GM18909 (cell line): Measurements from ENCODE around the gene PLBD1.

ENCODE experiments used
- ATAC-seq: cut with Tn5 transposase; IDR thresholded peaks from one replicate; pipeline ENCODE4 v1.9.1; 2021; ENCODE audit warnings: mild to moderate bottlenecking; ENCODE audit not compliant: unreplicated experiment, poor library complexity

Gene PLBD1, protein sequence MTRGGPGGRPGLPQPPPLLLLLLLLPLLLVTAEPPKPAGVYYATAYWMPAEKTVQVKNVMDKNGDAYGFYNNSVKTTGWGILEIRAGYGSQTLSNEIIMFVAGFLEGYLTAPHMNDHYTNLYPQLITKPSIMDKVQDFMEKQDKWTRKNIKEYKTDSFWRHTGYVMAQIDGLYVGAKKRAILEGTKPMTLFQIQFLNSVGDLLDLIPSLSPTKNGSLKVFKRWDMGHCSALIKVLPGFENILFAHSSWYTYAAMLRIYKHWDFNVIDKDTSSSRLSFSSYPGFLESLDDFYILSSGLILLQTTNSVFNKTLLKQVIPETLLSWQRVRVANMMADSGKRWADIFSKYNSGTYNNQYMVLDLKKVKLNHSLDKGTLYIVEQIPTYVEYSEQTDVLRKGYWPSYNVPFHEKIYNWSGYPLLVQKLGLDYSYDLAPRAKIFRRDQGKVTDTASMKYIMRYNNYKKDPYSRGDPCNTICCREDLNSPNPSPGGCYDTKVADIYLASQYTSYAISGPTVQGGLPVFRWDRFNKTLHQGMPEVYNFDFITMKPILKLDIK

GRCh38 chr12:14567351-14568162 is at the start of gene PLBD1:
PLBD1 (minus strand) TSS chr12:14567883; CDS start chr12:14567696, 187 bp downstream.
- peak; percentile 66 for ATAC-seq

DNA sequence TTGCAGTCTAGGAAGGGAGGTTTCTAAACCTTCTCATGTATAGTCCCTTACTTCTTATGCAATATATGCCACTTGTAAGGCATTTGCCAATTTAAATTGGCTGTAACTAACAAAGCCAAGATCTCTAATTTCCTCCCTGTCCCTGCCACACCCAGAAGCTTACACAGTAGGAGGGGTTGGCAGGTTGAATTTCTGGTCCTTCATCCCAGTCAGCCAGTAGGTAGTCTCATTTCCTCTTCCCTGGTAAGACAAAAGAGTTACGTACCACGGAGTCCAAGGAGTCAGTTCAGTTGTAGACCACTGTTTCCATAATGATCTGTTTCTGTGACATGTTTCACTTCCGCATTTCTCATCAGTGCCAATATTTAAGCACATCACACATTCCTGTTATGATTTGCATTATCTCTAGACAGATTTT is 47.0 kb upstream of the PLBD1 start:
- ATAC-seq = peak; percentile 48

DNA sequence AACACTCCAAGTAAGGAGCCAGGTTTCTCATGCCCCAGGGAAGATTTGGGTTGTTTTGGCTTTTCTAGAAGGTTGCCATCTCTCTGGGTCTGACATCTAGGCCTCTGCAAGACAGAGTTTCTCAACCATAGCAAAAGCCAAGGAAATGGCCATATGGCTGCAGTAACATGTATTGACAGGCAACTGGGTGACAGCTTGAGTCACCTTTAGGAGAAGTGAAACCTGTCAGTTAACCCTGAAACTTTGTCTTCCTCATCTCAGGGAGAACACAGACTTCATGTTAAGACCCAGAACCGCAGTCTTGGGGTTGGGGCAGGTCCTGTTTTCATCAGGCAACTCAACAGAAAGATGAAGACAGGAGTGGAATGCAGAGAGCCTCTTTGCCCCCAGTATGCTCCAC is 46.0 kb upstream of the PLBD1 start:
- peak; percentile 98 for ATAC-seq

DNA sequence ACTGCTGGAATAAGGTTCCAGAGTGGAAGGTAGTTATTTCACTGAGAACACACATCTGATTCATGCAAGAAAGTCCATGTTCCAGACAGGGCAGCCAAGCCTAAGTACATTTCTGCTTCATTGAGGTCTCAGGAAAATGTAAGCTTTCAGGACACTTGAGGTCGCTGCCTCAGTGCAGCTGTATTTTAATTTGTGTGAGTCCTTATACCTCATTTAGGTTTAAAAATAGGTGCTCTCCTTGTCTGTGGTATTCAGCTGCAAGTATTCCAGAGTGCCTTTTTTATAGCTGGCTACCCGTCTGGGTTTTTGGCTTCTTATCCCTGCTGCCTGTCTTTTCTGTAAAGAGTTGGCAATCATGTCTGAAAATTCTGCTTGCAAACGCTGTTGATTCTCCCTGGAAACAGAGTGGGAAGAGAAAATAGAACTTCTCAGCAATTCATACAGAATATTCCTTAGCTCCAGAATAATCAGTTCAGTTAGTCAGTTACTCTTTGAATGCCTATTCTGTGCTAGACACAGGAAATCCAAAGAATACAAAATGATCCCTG is 45.3 kb upstream of the PLBD1 start:
- no peak for ATAC-seq

DNA sequence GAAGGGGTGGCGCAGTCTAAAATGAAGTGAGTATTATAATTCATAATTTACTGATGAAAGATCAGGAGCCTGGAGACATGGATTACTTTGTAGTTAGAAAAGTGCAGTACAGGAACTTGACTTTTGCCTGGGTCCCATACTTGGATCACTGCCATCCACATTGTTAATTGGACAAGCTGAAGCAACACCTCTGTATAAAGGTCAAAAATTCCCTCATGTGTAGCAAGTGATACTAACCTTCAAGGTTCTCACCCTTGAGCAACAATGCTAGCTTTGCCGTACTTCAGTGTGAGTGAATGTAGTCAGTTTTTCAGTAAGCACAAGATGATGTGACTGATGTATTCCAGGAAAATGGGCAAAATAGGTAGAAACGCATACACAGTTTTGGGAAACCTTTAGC is 44.6 kb upstream of the PLBD1 start:
- ATAC-seq = no peak

DNA sequence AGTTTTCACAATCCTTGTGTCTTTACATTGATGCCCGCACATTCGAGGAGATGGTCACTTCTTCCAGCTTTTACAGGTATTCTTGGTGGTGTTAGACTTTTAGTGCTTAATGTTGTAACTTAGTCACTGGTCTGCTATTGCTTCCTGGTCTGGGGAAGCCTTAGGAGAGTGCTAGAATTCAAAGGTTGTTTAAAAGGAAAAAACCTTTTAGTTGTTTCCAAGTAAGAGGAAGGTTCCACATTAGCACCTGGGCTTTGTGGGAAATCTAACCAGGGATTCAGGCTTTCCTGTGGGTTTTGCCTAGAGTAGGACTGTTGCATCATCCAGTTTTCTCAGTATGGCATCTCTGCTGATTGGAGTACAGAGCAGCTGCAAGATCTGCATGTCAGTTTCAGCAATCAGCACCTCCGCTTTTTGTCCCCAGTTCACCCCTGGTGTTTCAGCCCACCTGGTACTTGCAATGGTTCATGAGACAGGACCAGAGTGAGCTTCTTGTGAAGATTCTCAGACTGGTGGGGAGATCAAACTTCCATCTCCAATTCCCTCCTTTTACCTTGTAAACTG is 44.0 kb upstream of the PLBD1 start:
- no peak for ATAC-seq

- ATAC-seq = no peak
Observed at GRCh38 chr12:14607568-14607967, 39.9 kb upstream of the PLBD1 start.

DNA sequence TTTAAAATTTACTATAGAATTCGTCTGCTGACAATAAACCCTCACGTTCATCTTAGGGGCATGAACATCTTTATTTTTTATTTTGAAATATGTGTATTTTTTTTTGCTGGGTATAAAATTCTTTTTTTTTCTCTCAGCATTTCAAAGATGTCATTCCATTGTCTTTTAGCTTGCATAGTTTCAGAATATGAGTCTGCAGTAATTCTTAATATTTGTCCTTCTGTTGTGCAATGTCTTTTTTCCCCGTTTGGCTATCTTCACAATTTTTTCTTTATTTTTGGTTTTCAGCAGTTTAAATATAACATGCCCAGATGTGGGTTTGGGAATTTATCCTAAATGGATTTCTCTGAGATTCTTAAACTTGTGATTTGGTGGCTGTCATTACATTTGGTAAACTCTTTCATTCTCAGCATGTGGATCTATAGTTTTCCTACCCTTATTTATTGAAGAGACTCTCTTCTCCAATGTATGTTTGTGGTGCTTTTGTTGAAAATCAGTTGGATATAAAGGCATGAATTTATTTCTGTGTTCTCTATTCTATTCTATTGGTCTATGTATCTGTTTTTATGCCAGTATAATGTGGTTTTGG is 37.8 kb upstream of the PLBD1 start:
- ATAC-seq = no peak

GRCh38 chr12:14601692-14602478 is 34.2 kb upstream of the PLBD1 start:
- no peak for ATAC-seq

- no peak for ATAC-seq
Observed at GRCh38 chr12:14597480-14597879, 29.8 kb upstream of the PLBD1 start.

GRCh38 chr12:14591719-14592118 is 24.0 kb upstream of the PLBD1 start:
- ATAC-seq = no peak

- no peak for ATAC-seq
Observed at GRCh38 chr12:14589169-14590004, 21.7 kb upstream of the PLBD1 start.

- ATAC-seq = no peak
Observed at GRCh38 chr12:14588571-14588970, 20.9 kb upstream of the PLBD1 start.

DNA sequence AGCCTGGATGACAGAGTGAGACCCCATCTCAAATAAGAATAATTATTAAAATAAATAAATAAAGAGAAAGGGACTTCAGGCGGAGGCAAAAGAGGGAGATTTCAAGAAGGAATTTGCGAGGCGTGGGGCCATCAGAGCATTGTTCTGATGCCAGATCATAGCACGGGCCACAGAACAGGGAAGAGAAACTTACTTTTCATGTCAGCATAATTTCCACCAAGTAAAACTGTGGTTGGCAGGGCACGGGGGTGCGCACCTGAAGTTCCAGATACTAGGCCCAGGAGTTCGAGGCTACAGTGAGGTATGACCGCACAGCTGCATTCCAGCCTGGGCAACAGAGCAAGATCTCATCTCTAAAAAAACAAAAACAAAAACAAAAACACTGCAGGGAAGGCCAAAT is 11.0 kb upstream of the PLBD1 start:
- ATAC-seq = no peak

DNA sequence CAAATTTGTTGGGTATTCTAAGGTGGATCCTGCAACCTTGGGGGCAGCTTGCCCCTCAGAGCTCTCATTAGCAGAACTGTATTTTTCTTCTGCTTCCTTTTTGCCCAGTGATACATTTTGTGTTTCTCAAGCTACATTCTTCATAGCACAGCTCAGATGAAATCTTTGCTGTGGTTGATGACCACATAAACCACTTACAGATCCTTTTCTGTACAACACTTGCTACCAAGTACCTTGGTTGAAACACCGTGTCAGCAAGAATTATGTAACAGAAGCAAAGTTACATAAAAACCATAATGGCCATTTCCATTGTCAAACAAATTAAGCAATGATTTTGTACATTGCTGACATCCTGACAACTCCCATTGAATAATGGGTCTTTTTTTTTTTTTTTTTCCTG is 9.7 kb upstream of the PLBD1 start:
- peak; percentile 80 for ATAC-seq

- ATAC-seq = peak; percentile 34
Observed at GRCh38 chr12:14576896-14577295, 9.2 kb upstream of the PLBD1 start.

DNA sequence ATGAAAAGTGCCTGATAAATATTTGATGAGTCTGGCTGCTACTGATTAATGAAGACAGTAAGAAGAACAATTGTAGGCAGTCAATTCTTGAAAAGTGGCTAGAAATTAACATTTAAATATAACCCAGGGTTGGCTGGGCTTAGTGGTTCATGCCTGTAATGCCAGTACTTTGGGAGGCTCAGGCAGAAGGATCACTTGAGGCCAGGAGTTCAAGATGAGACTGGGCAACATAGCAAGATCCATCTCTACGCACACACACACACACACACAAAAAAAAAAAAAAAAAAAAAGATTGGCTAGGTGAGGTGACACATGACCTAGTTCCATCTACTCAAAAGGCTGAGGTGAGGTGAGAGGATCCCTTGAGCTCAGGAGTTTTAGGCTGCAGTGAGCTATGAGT is 7.9 kb upstream of the PLBD1 start:
- ATAC-seq = no peak

GRCh38 chr12:14573118-14573517 is 5.4 kb upstream of the PLBD1 start:
- ATAC-seq = no peak

GRCh38 chr12:14572401-14572800 is 4.7 kb upstream of the PLBD1 start:
- ATAC-seq = no peak
